HCT116 (cell line): Measurements from ENCODE around the gene MATR3. TPM values are rescaled to one million over a fixed set of nuclear protein-coding genes. Genes with fewer than 3 reads are reported as not detected.

Source experiments
- ATAC-seq: fragments of 200-7000 bp; cut with Tn5 transposase; 2 replicates; pipeline ENCODE4 v1.9.1; 2020; ENCODE audit warnings: mild to moderate bottlenecking, moderate library complexity
- BruUV-seq: library from RNA; stranded (reverse); fragments of 400-500 nt; replicated peaks from 2 replicates; lab custom pipeline; 2021; lab: Mats Ljungman, UMichigan
- CTCF ChIA-PET: fragments of 300-600 bp; sonication (Branson Sonifier 250); formaldehyde crosslinking; loops from one replicate; lab custom pipeline; 2021; ENCODE audit warnings: antibody characterized with exemption; lab: Charles Lee
- POLR2A ChIA-PET: fragments of 300-600, 350-600 bp; sonication (Branson Sonifier 250); formaldehyde crosslinking; loops from one replicate; lab custom pipeline; 2021; ENCODE audit warnings: antibody characterized with exemption; lab: Charles Lee
- RAD21 ChIA-PET, 2 experiments: fragments of 300-600 bp; sonication (Branson Sonifier 250); formaldehyde crosslinking; loops; one replicate each; lab custom pipeline; 2023; ENCODE audit warnings: low total read pairs in 2 of 2; ENCODE audit not compliant: uncharacterized antibody in 2 of 2, unreplicated experiment in 2 of 2, low non-redundant PET in 1 of 2; lab: Charles Lee
- DNase-seq: peaks from one replicate; pipeline ENCODE4 v3.0.0-alpha.2; 2010; ENCODE audit warnings: low read depth, low spot score
- H2AFZ ChIP-seq: fragments of 200-600 bp; shearing (Covaris generic), sonication (generic); 2 replicates; pipeline ENCODE4 v1.6.1; 2017; ENCODE audit warnings: low read depth, mixed run types, mixed read lengths, antibody characterized with exemption, low read length; ENCODE audit not compliant: poor library complexity, severe bottlenecking
- H3K27ac ChIP-seq: 2 replicates; pipeline ENCODE4 v1.5.1; 2012; ENCODE audit warnings: low read depth, low read length
- H3K27me3 ChIP-seq: fragments of 200-600 bp; sonication (generic); 2 replicates; pipeline ENCODE4 v1.6.1; 2016; ENCODE audit warnings: mixed run types, low read length, mixed read lengths; ENCODE audit not compliant: insufficient read depth
- H3K36me3 ChIP-seq, 2 experiments: fragments of 200-500 bp in 1 of 2; fragments of 200-600 bp in 1 of 2; sonication (Bioruptor generic) in 1 of 2; sonication (generic) in 1 of 2; 2 replicates each; pipeline versions ENCODE4 v1.5.1 to v1.6.1; 2014 to 2016; ENCODE audit warnings: low read length in 2 of 2, inconsistent platforms in 1 of 2, mixed read lengths in 1 of 2, mixed run types in 1 of 2; ENCODE audit not compliant: insufficient read depth in 2 of 2, control insufficient read depth in 1 of 2
- H3K4me1 ChIP-seq, 2 experiments: fragments of 200-600 bp in 1 of 2; sonication (generic) in 1 of 2; 2 replicates each; pipeline versions ENCODE4 v1.5.1 to v1.6.1; 2012 to 2017; ENCODE audit warnings: low read length in 2 of 2, inconsistent platforms in 1 of 2, mild to moderate bottlenecking in 1 of 2, mixed read lengths in 1 of 2, mixed run types in 1 of 2, moderate library complexity in 1 of 2; ENCODE audit not compliant: insufficient read depth in 2 of 2, control insufficient read depth in 1 of 2
- H3K4me2 ChIP-seq: fragments of 200-600 bp; sonication (generic); 2 replicates; pipeline ENCODE4 v1.6.1; 2017; ENCODE audit warnings: mixed run types, low read length, mixed read lengths
- H3K4me3 ChIP-seq, 2 experiments: fragments of 200-600 bp in 1 of 2; sonication (generic) in 1 of 2; replicated peaks in 1 of 2; 2 replicates each; pipeline ENCODE4 v1.5.1; 2011 to 2016; ENCODE audit warnings: low read length in 2 of 2, control low read depth in 1 of 2, low read depth in 1 of 2, mild to moderate bottlenecking in 1 of 2, mixed read lengths in 1 of 2, mixed run types in 1 of 2
- H3K79me2 ChIP-seq: fragments of 200-600 bp; sonication (generic); 2 replicates; pipeline ENCODE4 v1.6.1; 2017; ENCODE audit warnings: mild to moderate bottlenecking, mixed run types, low read length, moderate library complexity, mixed read lengths; ENCODE audit not compliant: insufficient read depth
- H3K9ac ChIP-seq: fragments of 200-600 bp; sonication (generic); 2 replicates; pipeline ENCODE4 v1.6.1; 2016; ENCODE audit warnings: low read length, mixed read lengths
- H3K9me2 ChIP-seq: fragments of 200-600 bp; sonication (generic), shearing (Covaris generic); 2 replicates; pipeline ENCODE4 v1.6.1; 2017; ENCODE audit warnings: mixed run types, mild to moderate bottlenecking, moderate library complexity; ENCODE audit not compliant: insufficient read depth
- H3K9me3 ChIP-seq, 2 experiments: fragments of 200-500 bp in 1 of 2; fragments of 200-600 bp in 1 of 2; sonication (Bioruptor generic) in 1 of 2; sonication (generic) in 1 of 2; 2 replicates each; pipeline ENCODE4 v1.6.1; 2014 to 2017; ENCODE audit warnings: low read length in 2 of 2, mixed read lengths in 2 of 2, inconsistent platforms in 1 of 2, low read depth in 1 of 2, mild to moderate bottlenecking in 1 of 2, mixed run types in 1 of 2, moderate library complexity in 1 of 2; ENCODE audit not compliant: control insufficient read depth in 1 of 2, insufficient read depth in 1 of 2
- H4K20me1 ChIP-seq: fragments of 200-600 bp; sonication (generic), shearing (Covaris generic); 2 replicates; pipeline ENCODE4 v1.6.1; 2017; ENCODE audit warnings: mixed run types, mild to moderate bottlenecking, moderate library complexity; ENCODE audit not compliant: insufficient read depth
- ATF3 ChIP-seq: IDR thresholded peaks from 2 replicates; pipeline ENCODE4 v1.6.1; 2012
- CBX3 ChIP-seq: IDR thresholded peaks from 2 replicates; pipeline ENCODE4 v1.6.1; 2012; ENCODE audit warnings: low read depth
- CEBPB ChIP-seq: IDR thresholded peaks from 2 replicates; pipeline ENCODE4 v1.6.1; 2012; ENCODE audit warnings: low read depth
- CTCF ChIP-seq, 3 experiments: fragments of 200-600 bp in 1 of 3; sonication (generic) in 1 of 3; IDR thresholded peaks in 2 of 3; conservative IDR thresholded peaks in 1 of 3; 2 replicates each; pipeline ENCODE4 v1.5.1; 2012 to 2017; ENCODE audit warnings: low read depth in 2 of 3, low read length in 2 of 3, antibody characterized with exemption in 1 of 3, borderline replicate concordance in 1 of 3, control low read depth in 1 of 3, mild to moderate bottlenecking in 1 of 3, mixed read lengths in 1 of 3, mixed run types in 1 of 3, moderate library complexity in 1 of 3; ENCODE audit not compliant: insufficient read depth in 1 of 3
- EZH2 ChIP-seq: fragments of 200-600 bp; sonication (generic); IDR thresholded peaks from 2 replicates; pipeline ENCODE4 v1.6.1; 2017; ENCODE audit warnings: antibody characterized with exemption, mixed run types
- EZH2phosphoT487 ChIP-seq: fragments of 200-600 bp; IDR thresholded peaks from 2 replicates; pipeline ENCODE4 v1.6.1; 2018; ENCODE audit warnings: antibody characterized with exemption, borderline replicate concordance
- FOSL1 ChIP-seq: IDR thresholded peaks from 2 replicates; pipeline ENCODE4 v1.6.1; 2012; ENCODE audit warnings: low read depth
- JUND ChIP-seq: IDR thresholded peaks from 2 replicates; pipeline ENCODE4 v1.6.1; 2012
- MAX ChIP-seq: IDR thresholded peaks from 2 replicates; pipeline ENCODE4 v1.6.1; 2012
- POLR2A ChIP-seq: IDR thresholded peaks from 2 replicates; pipeline ENCODE4 v1.7.0; 2011; ENCODE audit warnings: borderline replicate concordance; ENCODE audit not compliant: insufficient read depth, insufficient read length; ENCODE audit errors: extremely low read depth
- POLR2AphosphoS5 ChIP-seq: IDR thresholded peaks from 2 replicates; pipeline ENCODE4 v1.6.1; 2011; ENCODE audit warnings: mild to moderate bottlenecking, low read depth, low read length, moderate library complexity
- REST ChIP-seq: IDR thresholded peaks from 2 replicates; pipeline ENCODE4 v1.6.1; 2012; ENCODE audit warnings: low read depth
- SIN3A ChIP-seq: IDR thresholded peaks from 2 replicates; pipeline ENCODE4 v1.6.1; 2012; ENCODE audit warnings: low read depth
- SP1 ChIP-seq: IDR thresholded peaks from 2 replicates; pipeline ENCODE4 v1.6.1; 2012; ENCODE audit warnings: low read depth
- YY1 ChIP-seq: IDR thresholded peaks from 2 replicates; pipeline ENCODE4 v1.6.1; 2011; ENCODE audit warnings: low read length, low read depth, moderate library complexity, mild to moderate bottlenecking; ENCODE audit not compliant: insufficient replicate concordance; ENCODE audit errors: extremely low read depth
- intact Hi-C: fragments of 100-400 bp; cut with micrococcal nuclease; formaldehyde crosslinking; loops from 2 replicates; pipeline ENCODE4 v1.10.0; 2022
- total RNA-seq: library from RNA; stranded (reverse); gene quantifications from one replicate; pipeline ENCODE4 v1.2.1, GENCODE V29; 2021; ENCODE audit not compliant: unreplicated experiment

The MATR3 gene
- total RNA-seq, 1 experiment from 2014 or later = 123 TPM

- CTCF ChIA-PET = no interaction called here
- peaks cover 12 to 17% of the 10 kb centered on the region in 2 experiments; a peak in 3 of 4 replicates for H3K36me3 ChIP-seq
- no peak overlapping the region for H3K9ac ChIP-seq
- H2AFZ ChIP-seq = no peak overlapping the region
- no peak overlapping the region for H3K27ac ChIP-seq
- 0 out of 4 replicates have a peak, but pooled peaks cover 0 to 3% of the 10 kb centered on the region in 2 experiments for H3K4me1 ChIP-seq
- RAD21 ChIA-PET = no interaction called here
- H3K4me2 ChIP-seq = no peak overlapping the region
- H3K79me2 ChIP-seq = peaks cover 69% of the 10 kb centered on the region
- H3K9me2 ChIP-seq = no peaks in the 10 kb centered on the region
- H4K20me1 ChIP-seq = peaks cover 4% of the 10 kb centered on the region; the same call in 1 of the 2 replicates
- TF ChIP-seq EZH2 (no peak), MAX (no peak), SP1 (no peak), CBX3 (no peak), EZH2phosphoT487 (no peak), ATF3 (no peak)
- intact Hi-C loops = no loop called here
- DNase-seq = no peak
- H3K4me3 ChIP-seq = no peak overlapping the region
- POLR2A ChIA-PET = interaction anchor here (0.7 kb wide), 1 partner anchor 967 kb away, joined by 3 read pairs; no protein-coding TSS in a partner anchor
- BruUV-seq = no TSS peak
- H3K9me3 ChIP-seq = no peaks in the 10 kb centered on the region
- no peaks in the 10 kb centered on the region for H3K27me3 ChIP-seq
- ATAC-seq = no peak
These were observed 68.4 kb downstream of the MATR3 start for GRCh38 chr5:139361835-139362429.

- Histone ChIP-seq H3K27me3 (no peaks in the 10 kb centered on the region), H3K9me3 (no peaks in the 10 kb centered on the region), H3K9ac (no peak overlapping the region), H4K20me1 (no peaks in the 10 kb centered on the region), H3K27ac (no peak overlapping the region), H3K36me3 (peaks cover 17% of the 10 kb centered on the region in 2 experiments; a peak in 3 of 4 replicates), H3K4me1 (no peaks in the 10 kb centered on the region), H3K79me2 (peaks cover 49% of the 10 kb centered on the region), H3K4me2 (no peak overlapping the region), H3K9me2 (no peaks in the 10 kb centered on the region), H3K4me3 (no peak overlapping the region), H2AFZ (no peak overlapping the region)
- no peak for ATAC-seq
- no TSS peak for BruUV-seq
- CTCF ChIA-PET = no interaction called here
- RAD21 ChIA-PET = no interaction called here
- no peak for DNase-seq
- POLR2A ChIA-PET = no interaction called here
- intact Hi-C loops = no loop called here
- no peak for TF ChIP-seq YY1
- TF ChIP-seq CEBPB = no peak
- TF ChIP-seq SIN3A = no peak
- no peak for TF ChIP-seq ATF3
- no peak for TF ChIP-seq CBX3
- TF ChIP-seq POLR2A = no peak
- TF ChIP-seq POLR2AphosphoS5 = no peak
- TF ChIP-seq FOSL1 = no peak
- TF ChIP-seq JUND = no peak
- no peak for TF ChIP-seq REST
- no peak for TF ChIP-seq CTCF (IDR thresholded peaks at IDR 0.05 in 2 of 3, conservative IDR thresholded peaks at IDR 0.05 in 1 of 3; ENCODE audit: borderline replicate concordance in 1 of 3, insufficient read depth in 1 of 3, low read depth in 2 of 3, low read length in 2 of 3)
These were observed 70.4 kb downstream of the MATR3 start for GRCh38 chr5:139363937-139364336.
